BJ (cell line): Measurements from ENCODE around the gene SPRED1. TPM values are rescaled to one million over a fixed set of nuclear protein-coding genes. Genes with fewer than 3 reads are reported as not detected.

Experiments
- CTCF ChIA-PET: fragments of 350-600 bp; formaldehyde crosslinking; extraction: SDS; loops from one replicate; lab custom pipeline; 2021; ENCODE audit warnings: antibody characterized with exemption, inconsistent platforms; lab: Yijun Ruan, JAX
- POLR2A ChIA-PET: fragments of 300-600 bp; sonication (Branson Sonifier 250); formaldehyde crosslinking; extraction: SDS; loops from one replicate; lab custom pipeline; 2021; ENCODE audit warnings: antibody characterized with exemption; lab: Charles Lee
- DNase-seq: peaks from one replicate; pipeline ENCODE4 v3.0.0-alpha.2; 2011; ENCODE audit warnings: low read depth
- H3K27me3 ChIP-seq: 2 replicates; pipeline ENCODE4 v1.6.0; 2011; ENCODE audit warnings: low read length; ENCODE audit not compliant: control insufficient read depth, insufficient read depth
- H3K36me3 ChIP-seq: 2 replicates; pipeline ENCODE4 v1.5.1; 2011; ENCODE audit warnings: low read length; ENCODE audit not compliant: control insufficient read depth, insufficient read depth
- H3K4me3 ChIP-seq: 2 replicates; pipeline ENCODE4 v1.5.1; 2011; ENCODE audit warnings: low read depth, mild to moderate bottlenecking, control low read depth, low read length
- CTCF ChIP-seq: IDR thresholded peaks from 2 replicates; pipeline ENCODE4 v1.5.1; 2011; ENCODE audit warnings: low read depth, mild to moderate bottlenecking, control low read depth, inconsistent platforms, low read length, moderate library complexity; ENCODE audit not compliant: insufficient read depth
- polyA plus RNA-seq: library from polyadenylated mRNA; depleted of rRNA; stranded (reverse); fragments of >200 nt; gene quantifications from 2 replicates; pipeline ENCODE4 v1.2.3, GENCODE V29; 2011

The SPRED1 gene
- polyA plus RNA-seq, 1 experiment, result 5.2 TPM

- TF ChIP-seq CTCF, result no peak
- POLR2A ChIA-PET, result no interaction called here
- CTCF ChIA-PET, result no interaction called here
These were observed 54.6 kb downstream of the SPRED1 start for GRCh38 chr15:38307251-38307650.

GRCh38 chr15:38307861-38308641 is 55.4 kb downstream of the SPRED1 start:
- CTCF ChIA-PET, result no interaction called here
- no peak for DNase-seq
- Histone ChIP-seq H3K4me3 (no peak overlapping the region), H3K27me3 (no peaks in the 10 kb centered on the region), H3K36me3 (no peaks in the 10 kb centered on the region)
- POLR2A ChIA-PET, result no interaction called here
- TF ChIP-seq CTCF, result no peak

More at GRCh38 chr15:38307251-38307650, 54.6 kb downstream of the SPRED1 start:
- Histone ChIP-seq H3K27me3 (no peaks in the 10 kb centered on the region), H3K4me3 (no peak overlapping the region), H3K36me3 (no peaks in the 10 kb centered on the region)
- no peak for DNase-seq

- ChIA-PET CTCF (interaction anchor here (0.7 to 0.9 kb wide), 2 partner anchors 68 to 306 kb away, joined by 3 read pairs; no protein-coding TSS in a partner anchor), POLR2A (no interaction called here)
- DNase-seq, result no peak
- H3K36me3 ChIP-seq, result no peaks in the 10 kb centered on the region
- no peak for TF ChIP-seq CTCF
- no peak overlapping the region for H3K4me3 ChIP-seq
- no peaks in the 10 kb centered on the region for H3K27me3 ChIP-seq
These were observed 56.2 kb downstream of the SPRED1 start for GRCh38 chr15:38308797-38309196.

GRCh38 chr15:38312190-38312589 is 59.6 kb downstream of the SPRED1 start:
- no peak overlapping the region for H3K4me3 ChIP-seq
- ChIA-PET CTCF (no interaction called here), POLR2A (no interaction called here)
- no peak for DNase-seq
- TF ChIP-seq CTCF, result no peak
- H3K27me3 ChIP-seq, result no peaks in the 10 kb centered on the region
- no peaks in the 10 kb centered on the region for H3K36me3 ChIP-seq

- peak; percentile 4 for DNase-seq
- no peak for TF ChIP-seq CTCF
- POLR2A ChIA-PET, result no interaction called here
These were observed 63.7 kb downstream of the SPRED1 start for GRCh38 chr15:38316311-38316710.

More at GRCh38 chr15:38316311-38316710, 63.7 kb downstream of the SPRED1 start:
- no peaks in the 10 kb centered on the region for H3K36me3 ChIP-seq
- CTCF ChIA-PET, result no interaction called here
- no peak overlapping the region for H3K4me3 ChIP-seq
- no peaks in the 10 kb centered on the region for H3K27me3 ChIP-seq
